HepG2 (cell line): ENCODE measurements around the gene SRSF6. TPM values are rescaled to one million over a fixed set of nuclear protein-coding genes. Genes with fewer than 3 reads are reported as not detected.
A peak's percentile ranks its signal among the peaks of the same experiment; 100 is the strongest.

Source experiments
- BORCS8-MEF2B ChIP-seq: sonication (generic); formaldehyde crosslinking; IDR thresholded peaks from 2 replicates; pipeline ENCODE4 v1.8.0; 2022; ENCODE audit warnings: mild to moderate bottlenecking, missing genetic modification reagents
- HES4 ChIP-seq: sonication (generic); formaldehyde crosslinking; IDR thresholded peaks from 2 replicates; pipeline ENCODE4 v1.9.0; 2021; ENCODE audit warnings: mild to moderate bottlenecking, missing genetic modification reagents, borderline replicate concordance
- HOXA5 ChIP-seq: sonication (generic); formaldehyde crosslinking; IDR thresholded peaks from 2 replicates; pipeline ENCODE4 v1.4.0; 2020; ENCODE audit warnings: missing genetic modification reagents
- HOXD1 ChIP-seq: sonication (generic); formaldehyde crosslinking; IDR thresholded peaks from 2 replicates; pipeline ENCODE4 v1.5.0; 2020; ENCODE audit warnings: missing genetic modification reagents
- IRF2 ChIP-seq: IDR thresholded peaks from 2 replicates; pipeline ENCODE4 v1.6.1; 2018; ENCODE audit warnings: missing genetic modification reagents, missing compliant biosample characterization
- MYC ChIP-seq: sonication (generic); formaldehyde crosslinking; IDR thresholded peaks from 2 replicates; pipeline ENCODE4 v1.9.0; 2021; ENCODE audit warnings: missing genetic modification reagents, borderline replicate concordance
- NONO ChIP-seq, 2 experiments: fragments of 450-650 bp in 1 of 2; sonication (generic) in 1 of 2; formaldehyde crosslinking in 1 of 2; IDR thresholded peaks in 1 of 2; conservative IDR thresholded peaks in 1 of 2; 2 replicates each; pipeline versions ENCODE4 v1.6.1 to v1.8.0; 2017 to 2022; ENCODE audit warnings: mild to moderate bottlenecking in 1 of 2, missing genetic modification reagents in 1 of 2, moderate library complexity in 1 of 2
- RNF2 ChIP-seq: fragments of 450-650 bp; conservative IDR thresholded peaks from 2 replicates; pipeline ENCODE4 v1.6.1; 2016; ENCODE audit warnings: low read depth
- SNAI1 ChIP-seq: sonication (generic); formaldehyde crosslinking; IDR thresholded peaks from 2 replicates; pipeline ENCODE4 v1.5.0; 2020; ENCODE audit warnings: mild to moderate bottlenecking, missing genetic modification reagents, borderline replicate concordance
- SRY ChIP-seq: sonication (generic); formaldehyde crosslinking; IDR thresholded peaks from 2 replicates; pipeline ENCODE4 v1.8.0; 2022; ENCODE audit warnings: mild to moderate bottlenecking, missing genetic modification reagents
- XRCC5 ChIP-seq: fragments of 200-400 bp; formaldehyde crosslinking; optimal IDR thresholded peaks from 2 replicates; pipeline ENCODE3; 2017; ENCODE audit warnings: mild to moderate bottlenecking, low read length
- YY1 ChIP-seq: IDR thresholded peaks from 2 replicates; pipeline ENCODE4 v1.6.1; 2011; ENCODE audit warnings: low read length, low read depth, moderate library complexity, mild to moderate bottlenecking; ENCODE audit not compliant: insufficient read depth, insufficient replicate concordance
- ZEB1 ChIP-seq: IDR thresholded peaks from 2 replicates; pipeline ENCODE4 v1.6.1; 2012; ENCODE audit warnings: mild to moderate bottlenecking, low read depth, inconsistent platforms; ENCODE audit not compliant: insufficient replicate concordance
- ZIK1 ChIP-seq: sonication (generic); formaldehyde crosslinking; IDR thresholded peaks from 2 replicates; pipeline ENCODE4 v1.5.0; 2020; ENCODE audit warnings: mild to moderate bottlenecking, low read depth, missing genetic modification reagents, borderline replicate concordance
- ZNF160 ChIP-seq: sonication (generic); formaldehyde crosslinking; IDR thresholded peaks from 2 replicates; pipeline ENCODE4 v1.8.0; 2022; ENCODE audit warnings: mild to moderate bottlenecking, inconsistent platforms, missing genetic modification reagents
- ZNF251 ChIP-seq: sonication (generic); formaldehyde crosslinking; IDR thresholded peaks from 2 replicates; pipeline ENCODE4 v1.9.0; 2021; ENCODE audit warnings: mild to moderate bottlenecking, missing genetic modification reagents
- ZNF292 ChIP-seq: sonication (generic); formaldehyde crosslinking; IDR thresholded peaks from 2 replicates; pipeline ENCODE4 v1.8.1; 2022; ENCODE audit warnings: mild to moderate bottlenecking, low read depth, missing genetic modification reagents, borderline replicate concordance
- ZNF331 ChIP-seq: sonication (generic); formaldehyde crosslinking; IDR thresholded peaks from 2 replicates; pipeline ENCODE4 v1.4.0; 2020; ENCODE audit warnings: missing genetic modification reagents
- ZNF616 ChIP-seq: sonication (generic); formaldehyde crosslinking; IDR thresholded peaks from 2 replicates; pipeline ENCODE4 v1.5.0; 2020; ENCODE audit warnings: low read depth, mild to moderate bottlenecking, missing genetic modification reagents
- ZNF746 ChIP-seq: sonication (generic); formaldehyde crosslinking; IDR thresholded peaks from 2 replicates; pipeline ENCODE4 v1.8.0; 2022; ENCODE audit warnings: mild to moderate bottlenecking, missing genetic modification reagents
- ZNF768 ChIP-seq: sonication (generic); formaldehyde crosslinking; IDR thresholded peaks from 2 replicates; pipeline ENCODE4 v1.4.0; 2020; ENCODE audit warnings: missing genetic modification reagents
- ZZZ3 ChIP-seq: sonication (generic); formaldehyde crosslinking; IDR thresholded peaks from 2 replicates; pipeline ENCODE4 v1.4.0; 2020; ENCODE audit warnings: missing genetic modification reagents, mild to moderate bottlenecking, borderline replicate concordance
- polyA plus RNA-seq, 8 experiments: library from polyadenylated mRNA; depleted of rRNA in 3 of 8; stranded (reverse) in 7 of 8; unstranded in 1 of 8; fragments of >200 nt; fragmentation: Illumina TruSeq in 4 of 8; extraction: Trizol in 4 of 8; gene quantifications; 2 replicates each; pipeline versions ENCODE4 v1.2.1 to v1.2.3, GENCODE V29; 2011 to 2016; ENCODE audit warnings: low read depth in 4 of 8, missing spikeins in 1 of 8, mixed read lengths in 1 of 8; ENCODE audit not compliant: insufficient read depth in 1 of 8
- total RNA-seq, 5 experiments: library from RNA; depleted of rRNA; stranded (reverse); fragments of >200 nt; fragmentation: Illumina TruSeq; extraction: Trizol; gene quantifications; 2 replicates each; pipeline ENCODE4 v1.2.3, GENCODE V29; 2016; ENCODE audit warnings: low read depth in 1 of 5
- TF ChIP-seq, protein P1 (sequence below): sonication (generic); formaldehyde crosslinking; IDR thresholded peaks from 2 replicates; pipeline ENCODE4 v1.5.0; 2020; ENCODE audit warnings: missing genetic modification reagents, mild to moderate bottlenecking, borderline replicate concordance
- TF ChIP-seq, protein P2 (sequence below): sonication (generic); formaldehyde crosslinking; IDR thresholded peaks from 2 replicates; pipeline ENCODE4 v1.5.0; 2020; ENCODE audit warnings: missing genetic modification reagents
- TF ChIP-seq, protein P3 (sequence below): sonication (generic); formaldehyde crosslinking; IDR thresholded peaks from 2 replicates; pipeline ENCODE4 v1.8.0; 2022; ENCODE audit warnings: missing genetic modification reagents, mild to moderate bottlenecking, borderline replicate concordance

SRSF6 gene
- total and polyA plus RNA-seq, 2 of the 13 experiments (the other 11 are each of a cell fraction or from before 2014, with no cell fraction given), result 156 to 194 TPM

DNA sequence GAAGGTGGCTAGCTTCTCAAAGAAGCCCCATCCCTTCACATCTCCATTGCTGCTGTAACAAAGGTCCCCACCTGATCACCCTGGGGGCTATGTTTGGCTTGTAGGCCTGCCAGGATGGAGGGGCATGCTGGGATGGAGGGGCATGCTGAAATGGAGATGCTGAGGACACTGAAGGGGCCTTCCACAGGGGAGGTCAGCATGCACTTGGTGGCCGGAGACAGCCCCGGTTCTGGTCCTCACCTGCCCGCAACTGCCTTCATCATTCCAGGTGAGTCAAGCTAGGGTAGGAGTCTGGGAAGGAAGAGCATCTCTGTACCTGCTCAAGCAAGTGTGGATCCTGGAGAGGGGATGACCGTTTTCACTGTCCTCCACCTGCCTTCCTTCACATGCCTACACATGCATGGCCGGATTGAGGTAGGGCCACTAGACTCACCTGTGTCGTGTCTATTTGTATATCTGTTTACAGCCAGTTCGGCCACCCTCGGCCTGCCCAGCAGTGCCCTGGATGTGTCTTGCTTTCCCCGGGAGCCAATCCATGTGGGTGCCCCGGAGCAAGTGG is 55.8 kb downstream of the SRSF6 start (continued):
- peak; percentile 35 for TF ChIP-seq ZEB1
- TF ChIP-seq, protein P1, sequence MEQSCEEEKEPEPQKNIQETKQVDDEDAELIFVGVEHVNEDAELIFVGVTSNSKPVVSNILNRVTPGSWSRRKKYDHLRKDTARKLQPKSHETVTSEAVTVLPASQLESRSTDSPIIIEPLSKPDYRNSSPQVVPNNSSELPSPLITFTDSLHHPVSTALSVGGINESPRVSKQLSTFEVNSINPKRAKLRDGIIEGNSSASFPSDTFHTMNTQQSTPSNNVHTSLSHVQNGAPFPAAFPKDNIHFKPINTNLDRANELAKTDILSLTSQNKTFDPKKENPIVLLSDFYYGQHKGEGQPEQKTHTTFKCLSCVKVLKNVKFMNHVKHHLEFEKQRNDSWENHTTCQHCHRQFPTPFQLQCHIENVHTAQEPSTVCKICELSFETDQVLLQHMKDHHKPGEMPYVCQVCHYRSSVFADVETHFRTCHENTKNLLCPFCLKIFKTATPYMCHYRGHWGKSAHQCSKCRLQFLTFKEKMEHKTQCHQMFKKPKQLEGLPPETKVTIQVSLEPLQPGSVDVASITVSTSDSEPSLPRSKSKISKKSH (CRISPR knock-in tag), result peak; percentile 27; the same call in 1 of the 2 replicates
- TF ChIP-seq ZNF616 (CRISPR knock-in tag), result peak; percentile 39; the same call in 1 of the 2 replicates
- TF ChIP-seq ZIK1 (CRISPR knock-in tag), result peak; percentile 22; the same call in 1 of the 2 replicates
- TF ChIP-seq ZNF768 (CRISPR knock-in tag), result peak; percentile 67; the same call in 1 of the 2 replicates
- no peak for TF ChIP-seq HES4 (CRISPR knock-in tag)
- peak; percentile 64; the same call in 1 of the 2 replicates for TF ChIP-seq SRY
- peak; percentile 59; the same call in 1 of the 2 replicates for TF ChIP-seq RNF2
- peak; percentile 9 for TF ChIP-seq YY1
- no peak for TF ChIP-seq ZZZ3
- no peak for TF ChIP-seq MYC
- 0 out of 2 replicates have a peak, but pooled peaks have one; percentile 46 for TF ChIP-seq HOXA5 (CRISPR knock-in tag)
- 0 out of 2 replicates have a peak, but pooled peaks have one; percentile 17 for TF ChIP-seq ZNF331 (CRISPR knock-in tag)
- TF ChIP-seq, protein P2, sequence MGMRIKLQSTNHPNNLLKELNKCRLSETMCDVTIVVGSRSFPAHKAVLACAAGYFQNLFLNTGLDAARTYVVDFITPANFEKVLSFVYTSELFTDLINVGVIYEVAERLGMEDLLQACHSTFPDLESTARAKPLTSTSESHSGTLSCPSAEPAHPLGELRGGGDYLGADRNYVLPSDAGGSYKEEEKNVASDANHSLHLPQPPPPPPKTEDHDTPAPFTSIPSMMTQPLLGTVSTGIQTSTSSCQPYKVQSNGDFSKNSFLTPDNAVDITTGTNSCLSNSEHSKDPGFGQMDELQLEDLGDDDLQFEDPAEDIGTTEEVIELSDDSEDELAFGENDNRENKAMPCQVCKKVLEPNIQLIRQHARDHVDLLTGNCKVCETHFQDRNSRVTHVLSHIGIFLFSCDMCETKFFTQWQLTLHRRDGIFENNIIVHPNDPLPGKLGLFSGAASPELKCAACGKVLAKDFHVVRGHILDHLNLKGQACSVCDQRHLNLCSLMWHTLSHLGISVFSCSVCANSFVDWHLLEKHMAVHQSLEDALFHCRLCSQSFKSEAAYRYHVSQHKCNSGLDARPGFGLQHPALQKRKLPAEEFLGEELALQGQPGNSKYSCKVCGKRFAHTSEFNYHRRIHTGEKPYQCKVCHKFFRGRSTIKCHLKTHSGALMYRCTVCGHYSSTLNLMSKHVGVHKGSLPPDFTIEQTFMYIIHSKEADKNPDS (CRISPR knock-in tag), result no peak
- peak; percentile 34; the same call in 1 of the 2 replicates for TF ChIP-seq ZNF160
- TF ChIP-seq ZNF292 (CRISPR knock-in tag), result peak; percentile 15; the same call in 1 of the 2 replicates
- TF ChIP-seq NONO (IDR thresholded peaks at IDR 0.05), result no peak
- TF ChIP-seq NONO (CRISPR knock-in tag; conservative IDR thresholded peaks at IDR 0.05), result 0 out of 2 replicates have a peak, but pooled peaks have one; percentile 45
- TF ChIP-seq BORCS8-MEF2B, result peak; percentile 69
- TF ChIP-seq, protein P3, sequence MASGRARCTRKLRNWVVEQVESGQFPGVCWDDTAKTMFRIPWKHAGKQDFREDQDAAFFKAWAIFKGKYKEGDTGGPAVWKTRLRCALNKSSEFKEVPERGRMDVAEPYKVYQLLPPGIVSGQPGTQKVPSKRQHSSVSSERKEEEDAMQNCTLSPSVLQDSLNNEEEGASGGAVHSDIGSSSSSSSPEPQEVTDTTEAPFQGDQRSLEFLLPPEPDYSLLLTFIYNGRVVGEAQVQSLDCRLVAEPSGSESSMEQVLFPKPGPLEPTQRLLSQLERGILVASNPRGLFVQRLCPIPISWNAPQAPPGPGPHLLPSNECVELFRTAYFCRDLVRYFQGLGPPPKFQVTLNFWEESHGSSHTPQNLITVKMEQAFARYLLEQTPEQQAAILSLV (CRISPR knock-in tag), result peak; percentile 86
- no peak for TF ChIP-seq ZNF251 (CRISPR knock-in tag)
- peak; percentile 3 for TF ChIP-seq XRCC5
- TF ChIP-seq ZNF746, result 0 out of 2 replicates have a peak, but pooled peaks have one; percentile 63
- no peak for TF ChIP-seq SNAI1 (CRISPR knock-in tag)
- 0 out of 2 replicates have a peak, but pooled peaks have one; percentile 2 for TF ChIP-seq IRF2 (CRISPR knock-in tag)
- TF ChIP-seq HOXD1, result no peak
